GM13977 (cell line): ENCODE measurements around the gene GRID2.
"Not testable (repeated sequence)": the region's sequence is repeated elsewhere in the genome, so short reads cannot be mapped to it uniquely, and the experiment has no call there.

ENCODE experiments used
- DNase-seq: peaks from one replicate; pipeline ENCODE4 v3.0.0; 2012; ENCODE audit warnings: low spot score
- CTCF ChIP-seq: IDR thresholded peaks from 2 replicates; pipeline ENCODE4 v1.5.1; 2012; ENCODE audit warnings: mild to moderate bottlenecking, control low read depth; ENCODE audit not compliant: insufficient read depth; ENCODE audit errors: extremely low read depth, missing control alignments
- in situ Hi-C: fragments of 300-500 bp; cut with MboI; formaldehyde crosslinking; loops from one replicate; pipeline ENCODE4 v1.12.0; 2022; ENCODE audit warnings: low sequenced_read_pairs, low pct_unique_long_range_greater_than_20kb, mixed read lengths, inconsistent platforms; ENCODE audit not compliant: unreplicated experiment

Gene GRID2

GRCh38 chr4:93342738-93343137 lies 1039.0 kb downstream of the GRID2 start:
- DNase-seq: no peak
- no peak for TF ChIP-seq CTCF
- in situ Hi-C loops: no loop called here

- in situ Hi-C loops: no loop called here
Observed at GRCh38 chr4:93346840-93347239, 1043.1 kb downstream of the GRID2 start.

DNA sequence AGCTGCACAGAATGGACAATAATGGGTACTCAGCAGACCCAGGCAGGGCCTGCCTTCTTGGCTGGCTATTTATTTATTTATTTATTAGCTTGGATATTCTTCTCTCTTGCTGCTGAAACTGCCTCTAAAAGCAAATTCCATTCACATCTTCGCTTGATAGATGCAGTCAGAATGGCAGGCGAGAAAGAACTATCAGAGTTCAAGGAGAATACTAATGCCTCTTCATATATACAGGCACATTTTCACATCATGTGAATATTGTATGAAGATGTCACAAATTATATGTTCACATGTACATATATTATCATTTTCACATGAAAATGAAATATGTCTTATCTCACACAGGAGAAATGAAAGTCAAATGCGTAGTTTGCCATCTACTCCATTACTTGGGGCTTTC lies 1045.1 kb downstream of the GRID2 start:
- in situ Hi-C loops: no loop called here
- DNase-seq: no peak
- TF ChIP-seq CTCF: no peak

More at GRCh38 chr4:93346840-93347239, 1043.1 kb downstream of the GRID2 start:
- no peak for TF ChIP-seq CTCF
- no peak for DNase-seq

DNA sequence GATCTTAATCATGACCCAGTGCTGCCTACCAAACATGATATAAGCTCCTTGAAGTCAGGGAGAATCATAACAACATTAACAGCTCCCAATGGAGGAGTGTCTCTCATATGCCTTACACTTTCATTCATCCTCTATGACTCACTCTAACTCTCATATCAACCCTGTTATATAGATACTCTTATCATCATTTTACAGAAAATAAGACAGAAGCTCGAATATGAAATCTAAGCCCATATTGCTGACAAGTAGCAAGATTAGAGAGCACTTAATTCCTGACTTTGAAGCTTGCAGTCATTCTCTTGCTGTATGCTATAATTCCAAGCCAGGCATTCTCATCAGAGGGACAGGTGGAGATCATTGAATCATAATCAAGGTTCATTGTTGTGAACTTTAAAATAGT lies 1048.1 kb downstream of the GRID2 start:
- no peak for TF ChIP-seq CTCF
- in situ Hi-C loops: no loop called here
- DNase-seq: no peak

DNA sequence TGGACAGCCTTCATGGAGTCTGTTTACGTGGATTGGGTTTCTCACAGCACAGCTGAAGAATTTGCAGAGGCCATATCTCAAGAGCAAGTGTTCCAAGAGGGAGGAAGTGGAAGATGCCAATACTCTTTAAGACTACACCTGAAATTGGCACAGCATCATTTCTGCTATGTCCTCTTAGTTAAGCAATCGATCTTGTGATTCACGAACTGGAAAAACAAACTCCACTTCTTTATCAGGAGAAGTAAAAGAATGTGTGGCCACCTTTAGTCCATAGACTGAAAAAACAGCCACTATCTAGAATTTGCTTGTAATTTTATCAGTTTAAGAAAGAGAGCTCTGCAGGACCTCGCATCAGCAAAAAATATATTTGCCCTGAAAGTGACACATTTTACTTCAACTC lies 1051.6 kb downstream of the GRID2 start:
- no peak for TF ChIP-seq CTCF
- no peak for DNase-seq
- in situ Hi-C loops: no loop called here

DNA sequence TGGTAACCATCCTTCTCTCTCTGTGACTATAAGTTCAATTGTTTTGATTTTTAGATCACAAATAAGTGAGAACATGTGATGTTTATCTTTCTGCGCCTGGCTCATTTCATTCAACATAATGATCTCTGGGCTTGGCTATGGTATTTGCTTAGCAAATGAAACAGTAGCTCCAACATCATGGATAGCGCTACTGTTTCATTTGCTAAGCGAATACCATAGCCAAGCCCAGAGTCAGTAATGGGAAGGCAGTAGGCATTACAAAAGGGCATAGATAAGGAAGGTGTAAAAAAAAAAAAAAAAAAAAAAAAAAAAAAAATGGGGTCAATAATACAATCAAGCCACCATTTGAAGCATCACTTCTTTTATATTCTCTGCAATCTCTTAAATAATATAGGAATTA lies 1055.8 kb downstream of the GRID2 start:
- no peak for TF ChIP-seq CTCF
- in situ Hi-C loops: no loop called here
- no peak for DNase-seq

DNA sequence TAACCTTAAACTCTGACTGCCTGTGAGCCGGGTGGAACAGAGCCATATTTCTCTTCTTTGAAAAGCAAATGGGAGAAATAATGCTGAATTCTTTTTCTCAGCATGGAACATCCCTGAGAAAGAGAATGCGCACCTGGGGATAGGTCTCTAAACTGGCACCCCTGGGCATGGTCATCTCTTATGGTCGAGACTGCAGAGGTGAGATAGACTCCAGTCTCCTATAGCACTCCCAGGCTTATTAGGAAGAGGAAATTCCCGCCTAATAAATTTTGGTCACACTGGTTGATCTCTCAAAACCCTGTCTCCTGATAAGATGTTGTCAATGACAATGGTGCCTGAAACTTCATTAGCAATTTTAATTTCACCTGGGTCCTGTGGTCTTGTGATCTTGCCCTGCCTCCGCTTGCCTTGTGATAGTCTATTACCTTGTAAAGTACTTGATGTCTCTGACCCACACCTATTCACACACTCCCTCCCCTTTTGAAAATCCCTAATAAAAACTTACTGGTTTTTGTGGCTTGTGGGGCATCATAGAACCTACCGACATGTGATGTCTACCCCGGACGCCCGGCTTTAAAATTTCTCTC lies 1062.5 kb downstream of the GRID2 start:
- DNase-seq, in situ Hi-C loops: not testable (repeated sequence)
